Smooth muscle cell (in vitro differentiated cells): Measurements from ENCODE around the gene ARVCF. TPM values are rescaled to one million over a fixed set of nuclear protein-coding genes. Genes with fewer than 3 reads are reported as not detected.

Source experiments
- DNase-seq: peaks from one replicate; lab custom pipeline; 2025; ENCODE audit not compliant: unreplicated experiment; lab: John Stamatoyannopoulos, UW
- H2AFZ ChIP-seq: fragments of 200-600 bp; sonication (generic); 2 replicates; pipeline ENCODE4 v1.6.0; 2016; ENCODE audit warnings: antibody characterized with exemption, low read depth, mild to moderate bottlenecking
- H3F3A ChIP-seq: fragments of 200-600 bp; sonication (generic); 2 replicates; pipeline ENCODE4 v1.6.0; 2017; ENCODE audit warnings: antibody characterized with exemption, low read depth
- H3K27ac ChIP-seq: fragments of 200-600 bp; sonication (generic); 2 replicates; pipeline ENCODE4 v1.5.1; 2016; ENCODE audit warnings: low read depth, mild to moderate bottlenecking
- H3K27me3 ChIP-seq: fragments of 200-600 bp; sonication (generic); 2 replicates; pipeline ENCODE4 v1.6.1; 2016; ENCODE audit warnings: low read depth, mild to moderate bottlenecking
- H3K36me3 ChIP-seq: fragments of 200-600 bp; sonication (generic); 2 replicates; pipeline ENCODE4 v1.5.1; 2016; ENCODE audit warnings: low read depth
- H3K4me1 ChIP-seq: fragments of 200-600 bp; sonication (generic); 2 replicates; pipeline ENCODE4 v1.5.1; 2016; ENCODE audit warnings: low read depth
- H3K4me2 ChIP-seq: fragments of 200-600 bp; sonication (generic); 2 replicates; pipeline ENCODE4 v1.6.0; 2016; ENCODE audit warnings: mild to moderate bottlenecking
- H3K4me3 ChIP-seq: fragments of 200-600 bp; sonication (generic); 2 replicates; pipeline ENCODE4 v1.5.1; 2016; ENCODE audit warnings: mild to moderate bottlenecking
- H3K79me2 ChIP-seq: fragments of 200-600 bp; sonication (generic); 2 replicates; pipeline ENCODE4 v1.6.0; 2016; ENCODE audit warnings: low read depth, mild to moderate bottlenecking
- H3K9ac ChIP-seq: fragments of 200-600 bp; sonication (generic); 2 replicates; pipeline ENCODE4 v1.6.0; 2016; ENCODE audit warnings: low read depth
- H3K9me3 ChIP-seq: fragments of 200-600 bp; sonication (generic); replicated peaks from 2 replicates; pipeline ENCODE4 v1.5.1; 2016; ENCODE audit warnings: low read depth
- H4K20me1 ChIP-seq: fragments of 200-600 bp; sonication (generic); 2 replicates; pipeline ENCODE4 v1.6.0; 2016; ENCODE audit warnings: low read depth
- CTCF ChIP-seq: fragments of 200-600 bp; sonication (generic); IDR thresholded peaks from 2 replicates; pipeline ENCODE4 v1.5.1; 2017; ENCODE audit warnings: borderline replicate concordance, mild to moderate bottlenecking, antibody characterized with exemption; ENCODE audit not compliant: insufficient read depth, poor library complexity, severe bottlenecking
- WGBS: methylation state at CpG from one replicate; pipeline ENCODE4 v1.1.7; 2016; ENCODE audit warnings: low lambda C conversion rate; 5-methylcytosine and 5-hydroxymethylcytosine counted together
- polyA plus RNA-seq: library from polyadenylated mRNA; unstranded; fragments of >200 nt; fragmentation: Nextera tagmentation; extraction: Ambion mirVana; gene quantifications from 2 replicates; pipeline ENCODE4 v1.2.1, GENCODE V29; 2016
- total RNA-seq: library from RNA; depleted of rRNA; stranded (reverse); fragments of >200 nt; gene quantifications from 2 replicates; pipeline ENCODE4 v1.2.3, GENCODE V29; 2014

Gene ARVCF
- total and polyA plus RNA-seq, 2 experiments from 2014 or later, result 5.4 to 10.6 TPM

- H3K4me3 ChIP-seq, result no peak overlapping the region
- no peaks in the 10 kb centered on the region for H3K9me3 ChIP-seq
- no peaks in the 10 kb centered on the region for H3K79me2 ChIP-seq
- no peak for DNase-seq
- 98% methylated on average over 7 of the region's 7 CpGs for WGBS
- H3K27me3 ChIP-seq, result no peaks in the 10 kb centered on the region
- H3K36me3 ChIP-seq, result no peaks in the 10 kb centered on the region
- no peak overlapping the region for H3K4me2 ChIP-seq
- H3K4me1 ChIP-seq, result no peaks in the 10 kb centered on the region
- TF ChIP-seq CTCF, result no peak
- H3K9ac ChIP-seq, result no peak overlapping the region
- H3K27ac ChIP-seq, result no peak overlapping the region
- H3F3A ChIP-seq, result no peaks in the 10 kb centered on the region
- peaks cover 77% of the 10 kb centered on the region for H4K20me1 ChIP-seq
- H2AFZ ChIP-seq, result no peak overlapping the region
Measured at GRCh38 chr22:20032407-20032991, 15.9 kb upstream of the ARVCF start.

- Histone ChIP-seq H3K79me2 (no peaks in the 10 kb centered on the region), H3K4me1 (no peaks in the 10 kb centered on the region), H3K36me3 (no peaks in the 10 kb centered on the region), H3K4me3 (no peak overlapping the region), H3K9ac (no peak overlapping the region), H3K4me2 (no peak overlapping the region), H3F3A (no peaks in the 10 kb centered on the region), H4K20me1 (peaks cover 83% of the 10 kb centered on the region), H3K9me3 (no peaks in the 10 kb centered on the region), H3K27ac (no peak overlapping the region), H3K27me3 (no peaks in the 10 kb centered on the region), H2AFZ (no peak overlapping the region)
- WGBS, result 90% methylated on average over 16 of the region's 16 CpGs
- DNase-seq, result no peak
- TF ChIP-seq CTCF, result no peak
Measured at GRCh38 chr22:20031732-20032406, 15.2 kb upstream of the ARVCF start.

GRCh38 chr22:20029550-20030225 is 13.1 kb upstream of the ARVCF start:
- Histone ChIP-seq H3K4me2 (no peak overlapping the region), H3K4me3 (no peak overlapping the region), H3K9me3 (no peaks in the 10 kb centered on the region), H3K36me3 (no peaks in the 10 kb centered on the region), H3K4me1 (no peaks in the 10 kb centered on the region), H3K79me2 (peaks cover 4% of the 10 kb centered on the region), H4K20me1 (peaks cover 82% of the 10 kb centered on the region), H3F3A (no peaks in the 10 kb centered on the region), H3K27me3 (no peaks in the 10 kb centered on the region), H2AFZ (no peak overlapping the region), H3K9ac (no peak overlapping the region), H3K27ac (no peak overlapping the region)
- no peak for TF ChIP-seq CTCF
- no peak for DNase-seq
- over 99% methylated on average over 9 of the region's 9 CpGs for WGBS
